Stimulated activated CD8-positive, alpha-beta memory T cell treated with anti-CD3 and anti-CD28 coated beads, Interleukin-15, amount 100 ng/mL, for 24 hours (primary cell): Measurements from ENCODE around the gene TTC23.

Experiments
- DNase-seq: peaks from one replicate; pipeline ENCODE4 v3.0.0-alpha.2; 2020; ENCODE audit warnings: low read depth

The TTC23 gene

GRCh38 chr15:99102332-99103235, 146.8 kb downstream of the TTC23 start:
- no peak for DNase-seq

DNA sequence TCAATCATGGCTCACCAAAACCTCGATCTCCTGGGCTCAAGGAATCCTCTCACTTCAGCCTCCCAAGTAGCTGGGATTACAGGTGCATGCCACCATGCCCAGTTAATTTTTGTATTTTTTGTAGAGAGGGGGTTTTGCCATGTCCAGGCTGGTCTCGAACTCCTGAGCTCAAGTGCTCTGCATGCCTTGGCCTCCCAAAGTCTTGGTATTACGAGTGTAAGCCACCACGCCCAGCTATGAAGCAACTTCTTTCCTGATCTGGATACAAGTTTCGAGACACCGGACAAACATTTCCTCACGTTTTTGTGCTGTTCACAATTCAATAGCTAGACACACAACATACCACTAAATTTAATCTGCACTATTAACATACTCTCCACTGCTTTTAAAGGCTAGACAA, 147.9 kb downstream of the TTC23 start:
- no peak for DNase-seq

- DNase-seq: no peak
These were observed 148.9 kb downstream of the TTC23 start for GRCh38 chr15:99100245-99101173.

DNA sequence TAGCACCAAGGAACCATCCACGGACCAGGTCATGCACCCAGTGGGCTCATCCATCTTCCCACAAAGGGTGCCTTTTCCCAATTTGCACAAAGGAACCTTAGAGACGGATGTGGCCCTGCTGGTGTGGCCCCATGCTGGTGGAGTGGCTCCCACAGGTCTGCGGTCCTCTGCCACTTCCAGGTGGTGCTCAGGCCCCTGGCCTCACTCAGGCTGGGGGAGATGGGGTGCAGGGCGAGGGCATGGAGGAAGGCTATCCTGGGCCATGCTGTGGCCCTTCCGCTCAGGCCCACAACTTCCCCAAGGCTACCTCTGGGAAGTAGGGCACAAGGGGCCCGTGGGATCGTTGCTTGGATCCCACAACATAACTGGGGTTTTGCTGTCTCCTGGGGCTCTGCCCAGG, 149.7 kb downstream of the TTC23 start:
- DNase-seq: no peak

GRCh38 chr15:99098991-99099390, 150.4 kb downstream of the TTC23 start:
- no peak for DNase-seq

DNA sequence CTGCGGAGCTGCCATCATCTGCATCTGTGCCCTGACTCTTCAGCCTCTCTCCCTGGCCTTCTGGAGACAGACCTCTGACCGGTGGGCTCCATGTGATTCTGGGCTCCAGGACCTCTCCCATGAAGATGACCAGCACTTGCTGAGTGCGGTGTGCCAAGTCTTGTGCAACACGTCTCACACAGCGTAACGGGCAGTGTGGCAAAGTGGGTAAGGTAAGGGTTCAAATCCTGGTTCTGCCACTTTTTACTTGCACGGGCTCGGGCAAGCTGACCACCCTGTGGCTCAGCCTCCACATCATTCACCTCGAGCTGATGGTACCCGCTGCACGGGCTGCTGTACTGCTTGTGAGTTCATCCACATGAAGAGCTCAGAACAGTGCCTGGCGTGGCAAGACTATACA, 151.0 kb downstream of the TTC23 start:
- no peak for DNase-seq

- DNase-seq: no peak
These were observed 151.7 kb downstream of the TTC23 start for GRCh38 chr15:99097441-99098410.

GRCh38 chr15:99096894-99097426, 152.4 kb downstream of the TTC23 start:
- no peak for DNase-seq

DNA sequence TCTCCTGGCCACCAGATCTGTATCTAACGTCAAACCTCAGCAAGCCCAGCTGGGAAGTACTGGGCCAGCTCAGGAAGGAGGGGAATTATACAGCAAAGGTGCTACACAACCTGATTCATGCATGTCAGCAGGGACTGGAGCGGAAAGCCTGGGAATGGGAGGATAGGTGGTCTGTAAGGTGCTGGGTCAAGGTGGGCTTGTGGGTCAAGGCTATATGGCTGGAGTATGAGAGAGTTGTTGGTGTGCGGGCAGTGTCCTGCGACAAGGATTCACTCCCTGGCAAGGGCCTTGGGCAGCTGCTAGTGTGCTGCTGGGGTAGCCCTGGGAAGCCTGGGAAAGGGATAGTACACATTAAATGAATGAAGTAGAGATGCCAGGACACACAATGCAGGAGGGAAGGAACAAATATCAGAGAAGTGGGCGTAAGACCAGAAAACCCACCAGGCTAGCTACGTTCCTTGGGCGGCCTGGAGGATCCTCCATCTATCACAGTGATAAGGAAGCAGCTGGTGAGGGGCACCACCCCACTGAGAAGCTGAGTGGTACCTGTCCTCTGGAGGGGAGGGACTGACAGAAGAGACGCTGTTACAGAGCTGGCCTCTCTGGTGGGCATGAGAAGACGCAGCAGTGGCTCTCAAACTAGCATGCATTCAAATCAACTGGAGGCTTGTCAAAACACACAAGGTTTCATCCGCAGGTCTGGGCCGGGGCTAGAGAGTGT, 153.0 kb downstream of the TTC23 start:
- no peak for DNase-seq

DNA sequence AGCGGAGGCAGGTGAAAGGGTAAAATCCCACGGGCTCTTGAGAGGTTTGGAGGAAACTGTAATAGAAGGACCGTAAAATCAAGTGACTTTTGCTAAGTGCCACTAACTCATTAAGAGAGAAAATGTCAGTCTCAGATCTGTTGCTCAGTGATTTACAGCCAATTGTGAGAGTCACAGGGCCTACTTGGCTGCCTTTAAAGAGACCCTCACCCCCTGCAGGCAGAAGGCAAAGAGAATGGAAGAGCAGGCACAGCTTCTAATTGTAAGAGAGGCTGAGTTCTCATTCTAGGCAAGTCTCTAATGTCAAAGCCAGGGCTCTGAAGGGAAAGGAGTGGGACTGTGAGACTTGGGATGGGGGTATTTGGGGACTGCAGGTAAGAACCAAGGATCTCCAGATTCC, 153.8 kb downstream of the TTC23 start:
- no peak for DNase-seq

DNA sequence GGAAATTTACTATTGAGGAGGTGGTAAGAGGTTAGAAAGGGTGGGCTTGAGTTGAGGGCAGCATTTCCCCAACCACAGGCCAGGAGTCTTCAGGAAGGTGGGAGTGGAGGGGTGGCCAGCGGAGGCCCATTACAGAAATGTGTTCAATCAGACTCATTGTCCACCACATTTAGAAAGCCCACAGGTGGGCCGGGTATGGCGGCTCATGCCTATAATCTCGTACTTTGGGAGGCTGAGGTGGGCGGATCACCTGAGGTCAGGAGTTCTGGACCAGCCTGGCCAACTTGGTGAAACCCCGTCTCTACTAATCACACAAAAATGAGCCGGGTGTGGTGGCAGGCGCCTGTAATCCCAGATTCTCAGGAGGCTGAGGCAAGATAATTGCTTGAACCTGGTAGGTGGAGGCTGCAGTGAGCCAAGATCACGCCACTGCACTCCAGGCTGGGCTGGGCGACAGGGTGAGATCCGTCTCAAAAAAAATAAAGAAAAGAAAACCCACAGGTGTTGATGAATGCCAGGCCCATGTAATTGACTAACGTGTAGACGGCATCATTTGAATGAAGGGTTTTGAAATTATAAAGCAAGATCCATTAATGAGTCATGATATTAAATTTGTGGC, 156.7 kb downstream of the TTC23 start:
- DNase-seq: no peak

DNA sequence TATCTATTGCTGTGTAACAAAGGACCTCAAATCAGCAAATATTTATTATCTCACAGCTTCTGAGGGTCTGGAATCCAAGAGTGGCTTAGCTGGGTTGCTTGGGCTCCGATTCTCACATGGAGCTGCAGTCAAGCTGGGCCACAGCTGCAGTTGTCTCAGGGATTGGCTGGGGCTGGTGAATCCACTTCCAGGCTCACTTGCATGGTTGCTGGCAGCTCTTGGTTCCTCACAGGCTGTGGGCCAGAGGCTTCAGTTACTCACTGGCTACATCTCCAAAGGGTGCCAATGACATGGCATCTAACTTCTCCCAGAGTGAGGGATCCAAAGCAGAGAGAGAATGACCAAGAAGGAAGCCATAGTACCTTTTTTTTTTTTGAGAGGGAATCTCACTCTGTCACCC, 158.4 kb downstream of the TTC23 start:
- no peak for DNase-seq

DNA sequence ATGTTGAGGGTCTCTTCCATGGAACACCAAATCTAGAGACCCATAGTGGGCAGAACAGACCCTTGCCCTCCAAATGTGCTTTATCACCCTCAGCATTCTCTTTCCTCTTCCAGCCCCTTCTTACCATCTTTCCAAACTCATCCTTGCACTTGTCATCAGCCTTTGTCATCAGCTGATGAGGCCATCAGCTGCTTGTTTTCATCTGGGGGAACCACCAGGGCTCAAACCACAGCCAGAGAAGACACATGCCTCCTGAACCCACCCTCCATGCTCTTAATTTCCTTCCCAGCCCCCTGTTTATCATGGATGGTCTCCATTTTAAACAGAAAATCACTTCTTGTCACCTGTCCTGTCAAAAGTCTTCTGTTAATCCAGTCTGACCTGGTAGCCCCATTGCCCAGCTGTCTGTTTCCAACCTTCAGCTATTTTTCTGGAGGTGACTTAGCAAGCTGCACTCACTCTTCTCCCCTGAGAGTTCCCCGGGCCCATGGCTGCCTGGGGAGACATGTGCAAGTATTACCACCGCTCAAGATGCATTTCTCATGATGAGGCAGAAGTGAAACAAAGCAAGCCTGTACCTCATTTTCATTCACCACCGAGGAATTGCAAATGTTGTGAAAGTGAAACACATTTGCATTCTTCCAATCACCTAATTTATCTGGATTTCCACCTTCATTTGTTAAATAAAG, 159.2 kb downstream of the TTC23 start:
- DNase-seq: no peak

- no peak for DNase-seq
These were observed 161.9 kb downstream of the TTC23 start for GRCh38 chr15:99087405-99087943.

- DNase-seq: no peak
These were observed 163.1 kb downstream of the TTC23 start for GRCh38 chr15:99086327-99086667.
